Panc1 (cell line): Measurements from ENCODE around the gene CELF2. TPM values are rescaled to one million over a fixed set of nuclear protein-coding genes. Genes with fewer than 3 reads are reported as not detected.

Experiments
- ATAC-seq: fragments of 200-7000 bp; cut with Tn5 transposase; 2 replicates; pipeline ENCODE4 v1.9.1; 2020; ENCODE audit warnings: mild to moderate bottlenecking, moderate library complexity
- BruUV-seq: library from RNA; stranded (reverse); fragments of 400-500 nt; replicated peaks from 2 replicates; lab custom pipeline; 2021; lab: Mats Ljungman, UMichigan
- CTCF ChIA-PET: fragments of 300-600 bp; sonication (Branson Sonifier 250); formaldehyde crosslinking; loops from one replicate; lab custom pipeline; 2022; ENCODE audit warnings: antibody characterized with exemption; lab: Charles Lee
- POLR2A ChIA-PET: fragments of 300-600 bp; sonication (Branson Sonifier 250); formaldehyde crosslinking; loops from one replicate; lab custom pipeline; 2022; ENCODE audit warnings: antibody characterized with exemption; lab: Charles Lee
- DNase-seq: peaks from one replicate; pipeline ENCODE4 v3.0.0-alpha.2; 2010; ENCODE audit warnings: low read depth, low spot score
- H3K27ac ChIP-seq: 2 replicates; pipeline ENCODE4 v1.5.1; 2011; ENCODE audit warnings: mild to moderate bottlenecking, low read length, inconsistent platforms
- H3K27me3 ChIP-seq: fragments of 200-500 bp; sonication (Bioruptor generic); 2 replicates; pipeline ENCODE4 v1.6.0; 2014; ENCODE audit warnings: low read length, inconsistent platforms; ENCODE audit not compliant: control insufficient read depth, insufficient read depth
- H3K36me3 ChIP-seq: fragments of 200-500 bp; sonication (Bioruptor generic); 2 replicates; pipeline ENCODE4 v1.5.1; 2014; ENCODE audit warnings: inconsistent platforms, mild to moderate bottlenecking, low read length, moderate library complexity; ENCODE audit not compliant: control insufficient read depth, insufficient read depth
- H3K4me1 ChIP-seq: 2 replicates; pipeline ENCODE4 v1.5.1; 2011; ENCODE audit warnings: inconsistent platforms, mild to moderate bottlenecking, low read length, moderate library complexity; ENCODE audit not compliant: control insufficient read depth, insufficient read depth
- H3K4me3 ChIP-seq, 2 experiments: 2 replicates each; pipeline ENCODE4 v1.5.1; 2011 to 2012; ENCODE audit warnings: low read depth in 2 of 2, low read length in 2 of 2, mild to moderate bottlenecking in 2 of 2, inconsistent platforms in 1 of 2, moderate library complexity in 1 of 2
- H3K9me3 ChIP-seq: fragments of 200-500 bp; sonication (Bioruptor generic); 2 replicates; pipeline ENCODE4 v1.5.1; 2014; ENCODE audit warnings: low read depth, mild to moderate bottlenecking, inconsistent platforms, low read length, moderate library complexity; ENCODE audit not compliant: control insufficient read depth, insufficient read depth
- CTCF ChIP-seq: fragments of 450-650 bp; IDR thresholded peaks from 2 replicates; pipeline ENCODE4 v1.5.1; 2017; ENCODE audit warnings: mild to moderate bottlenecking
- POLR2AphosphoS5 ChIP-seq: IDR thresholded peaks from 2 replicates; pipeline ENCODE4 v1.6.1; 2012; ENCODE audit warnings: mild to moderate bottlenecking, low read depth, low read length, moderate library complexity
- SIN3A ChIP-seq: IDR thresholded peaks from 2 replicates; pipeline ENCODE4 v1.6.1; 2012; ENCODE audit warnings: low read depth, mild to moderate bottlenecking, low read length, moderate library complexity, borderline replicate concordance; ENCODE audit not compliant: insufficient read depth
- TCF7L2 ChIP-seq: IDR thresholded peaks from 2 replicates; pipeline ENCODE4 v1.6.1; 2011; ENCODE audit warnings: mild to moderate bottlenecking, low read depth, low read length, inconsistent platforms
- in situ Hi-C: cut with HindIII; loops from 2 replicates; pipeline ENCODE4 v1.10.0; 2016; ENCODE audit warnings: low sequenced_read_pairs, low pct_unique_long_range_greater_than_20kb
- intact Hi-C: fragments of 100-400 bp; cut with micrococcal nuclease; formaldehyde crosslinking; loops from one replicate; pipeline ENCODE4 v1.10.0; 2022; ENCODE audit not compliant: unreplicated experiment
- total RNA-seq: library from RNA; stranded (reverse); gene quantifications from one replicate; pipeline ENCODE4 v1.2.1, GENCODE V29; 2021; ENCODE audit not compliant: unreplicated experiment
- TF ChIP-seq, protein P1 (sequence below), 2 experiments: IDR thresholded peaks; 2 replicates each; pipeline ENCODE4 v1.6.1; 2011 to 2012; ENCODE audit warnings: low read depth in 2 of 2, control low read depth in 1 of 2, low read length in 1 of 2, mild to moderate bottlenecking in 1 of 2, moderate library complexity in 1 of 2; ENCODE audit not compliant: insufficient read depth in 1 of 2

Gene CELF2
- total RNA-seq, 1 experiment from 2014 or later: 0.44 TPM

DNA sequence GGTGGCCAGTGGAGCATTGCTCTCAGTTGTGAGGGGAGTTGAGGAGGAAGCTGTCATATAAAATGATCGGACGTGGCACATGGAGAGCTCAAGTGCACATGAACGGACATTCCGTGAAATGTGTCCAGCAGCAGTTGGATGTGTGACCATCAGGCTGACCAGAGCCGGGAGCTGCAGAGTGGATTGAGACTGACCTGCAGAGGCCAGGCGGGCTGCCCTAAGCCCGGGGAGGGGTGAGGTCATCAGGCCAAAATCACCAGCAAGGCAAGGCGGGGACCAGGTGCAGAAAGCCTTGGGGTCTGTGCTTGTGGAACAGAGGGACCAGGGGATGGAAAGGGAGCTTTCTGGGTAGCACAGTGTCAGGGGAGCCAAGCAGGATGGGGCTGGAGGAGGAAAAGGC lies 279.5 kb downstream of the CELF2 start:
- BruUV-seq: no TSS peak
- intact Hi-C loops: no loop called here

DNA sequence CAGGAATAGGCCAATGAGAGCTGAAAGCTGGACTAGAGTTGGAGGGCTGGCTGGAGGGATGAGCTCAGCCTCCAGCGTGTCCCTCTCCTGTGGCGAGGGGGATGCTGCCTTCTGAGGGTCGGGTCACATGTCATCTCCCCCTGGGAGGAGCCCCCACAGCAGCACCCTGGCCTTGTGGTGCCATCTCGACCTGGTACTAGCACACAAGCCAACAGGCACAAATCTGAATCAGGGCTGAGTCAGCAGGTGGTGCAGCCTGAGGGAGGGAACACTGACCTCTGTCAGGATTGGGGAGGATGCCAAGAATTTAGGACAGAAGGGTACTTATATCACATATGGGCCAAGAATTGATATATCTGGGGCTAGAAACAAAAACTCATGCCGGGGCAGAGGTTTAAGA lies 280.4 kb downstream of the CELF2 start:
- Histone ChIP-seq H3K27ac (no peak overlapping the region), H3K4me3 (no peak overlapping the region), H3K36me3 (no peaks in the 10 kb centered on the region), H3K9me3 (no peaks in the 10 kb centered on the region), H3K27me3 (no peaks in the 10 kb centered on the region), H3K4me1 (no peaks in the 10 kb centered on the region)
- DNase-seq: no peak
- BruUV-seq: no TSS peak
- in situ Hi-C loops: no loop called here
- CTCF ChIA-PET: no interaction called here
- POLR2A ChIA-PET: no interaction called here
- TF ChIP-seq TCF7L2 (no peak), SIN3A (no peak), POLR2AphosphoS5 (no peak), CTCF (no peak)
- TF ChIP-seq, protein P1, sequence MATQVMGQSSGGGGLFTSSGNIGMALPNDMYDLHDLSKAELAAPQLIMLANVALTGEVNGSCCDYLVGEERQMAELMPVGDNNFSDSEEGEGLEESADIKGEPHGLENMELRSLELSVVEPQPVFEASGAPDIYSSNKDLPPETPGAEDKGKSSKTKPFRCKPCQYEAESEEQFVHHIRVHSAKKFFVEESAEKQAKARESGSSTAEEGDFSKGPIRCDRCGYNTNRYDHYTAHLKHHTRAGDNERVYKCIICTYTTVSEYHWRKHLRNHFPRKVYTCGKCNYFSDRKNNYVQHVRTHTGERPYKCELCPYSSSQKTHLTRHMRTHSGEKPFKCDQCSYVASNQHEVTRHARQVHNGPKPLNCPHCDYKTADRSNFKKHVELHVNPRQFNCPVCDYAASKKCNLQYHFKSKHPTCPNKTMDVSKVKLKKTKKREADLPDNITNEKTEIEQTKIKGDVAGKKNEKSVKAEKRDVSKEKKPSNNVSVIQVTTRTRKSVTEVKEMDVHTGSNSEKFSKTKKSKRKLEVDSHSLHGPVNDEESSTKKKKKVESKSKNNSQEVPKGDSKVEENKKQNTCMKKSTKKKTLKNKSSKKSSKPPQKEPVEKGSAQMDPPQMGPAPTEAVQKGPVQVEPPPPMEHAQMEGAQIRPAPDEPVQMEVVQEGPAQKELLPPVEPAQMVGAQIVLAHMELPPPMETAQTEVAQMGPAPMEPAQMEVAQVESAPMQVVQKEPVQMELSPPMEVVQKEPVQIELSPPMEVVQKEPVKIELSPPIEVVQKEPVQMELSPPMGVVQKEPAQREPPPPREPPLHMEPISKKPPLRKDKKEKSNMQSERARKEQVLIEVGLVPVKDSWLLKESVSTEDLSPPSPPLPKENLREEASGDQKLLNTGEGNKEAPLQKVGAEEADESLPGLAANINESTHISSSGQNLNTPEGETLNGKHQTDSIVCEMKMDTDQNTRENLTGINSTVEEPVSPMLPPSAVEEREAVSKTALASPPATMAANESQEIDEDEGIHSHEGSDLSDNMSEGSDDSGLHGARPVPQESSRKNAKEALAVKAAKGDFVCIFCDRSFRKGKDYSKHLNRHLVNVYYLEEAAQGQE (IDR thresholded peaks at IDR 0.05; ENCODE audit: insufficient read depth in 1 of 2, low read depth in 2 of 2, low read length in 1 of 2): no peak
- ATAC-seq: no peak
- intact Hi-C loops: no loop called here

More for the DNA sequence above, 279.5 kb downstream of the CELF2 start:
- in situ Hi-C loops: no loop called here
- DNase-seq (no peak), ATAC-seq (no peak)
- Histone ChIP-seq H3K27ac (no peak overlapping the region), H3K9me3 (no peaks in the 10 kb centered on the region), H3K27me3 (no peaks in the 10 kb centered on the region), H3K4me3 (no peak overlapping the region), H3K4me1 (no peaks in the 10 kb centered on the region), H3K36me3 (no peaks in the 10 kb centered on the region)
- POLR2A ChIA-PET: no interaction called here
- TF ChIP-seq TCF7L2: no peak
- TF ChIP-seq, protein P1 (IDR thresholded peaks at IDR 0.05; ENCODE audit: insufficient read depth in 1 of 2, low read depth in 2 of 2, low read length in 1 of 2): no peak
- TF ChIP-seq POLR2AphosphoS5: no peak
- TF ChIP-seq CTCF: no peak
- TF ChIP-seq SIN3A: no peak
- CTCF ChIA-PET: no interaction called here
